ENCODE measurements around the gene SV2C.

DNA sequence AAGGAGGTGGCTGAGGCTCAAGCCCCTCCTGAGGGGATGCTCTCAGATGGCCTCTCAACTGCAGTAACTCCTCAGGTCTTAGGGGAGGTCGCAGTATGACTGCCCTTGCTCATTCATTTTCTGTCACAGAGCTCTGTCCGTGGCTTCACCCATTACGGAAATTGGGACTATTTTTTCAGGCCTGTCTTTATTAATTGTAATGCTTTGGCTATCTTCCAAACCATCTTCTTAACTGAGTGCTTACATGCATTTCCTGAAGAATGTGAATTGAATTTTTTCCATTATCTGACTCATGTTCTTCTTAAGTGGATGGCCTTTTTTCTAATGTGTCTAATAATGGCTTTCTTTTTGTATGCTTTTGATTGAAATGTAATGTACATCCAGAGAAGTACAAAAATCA, 36.4 kb upstream of the SV2C start:
- TF ChIP-seq, protein P1, sequence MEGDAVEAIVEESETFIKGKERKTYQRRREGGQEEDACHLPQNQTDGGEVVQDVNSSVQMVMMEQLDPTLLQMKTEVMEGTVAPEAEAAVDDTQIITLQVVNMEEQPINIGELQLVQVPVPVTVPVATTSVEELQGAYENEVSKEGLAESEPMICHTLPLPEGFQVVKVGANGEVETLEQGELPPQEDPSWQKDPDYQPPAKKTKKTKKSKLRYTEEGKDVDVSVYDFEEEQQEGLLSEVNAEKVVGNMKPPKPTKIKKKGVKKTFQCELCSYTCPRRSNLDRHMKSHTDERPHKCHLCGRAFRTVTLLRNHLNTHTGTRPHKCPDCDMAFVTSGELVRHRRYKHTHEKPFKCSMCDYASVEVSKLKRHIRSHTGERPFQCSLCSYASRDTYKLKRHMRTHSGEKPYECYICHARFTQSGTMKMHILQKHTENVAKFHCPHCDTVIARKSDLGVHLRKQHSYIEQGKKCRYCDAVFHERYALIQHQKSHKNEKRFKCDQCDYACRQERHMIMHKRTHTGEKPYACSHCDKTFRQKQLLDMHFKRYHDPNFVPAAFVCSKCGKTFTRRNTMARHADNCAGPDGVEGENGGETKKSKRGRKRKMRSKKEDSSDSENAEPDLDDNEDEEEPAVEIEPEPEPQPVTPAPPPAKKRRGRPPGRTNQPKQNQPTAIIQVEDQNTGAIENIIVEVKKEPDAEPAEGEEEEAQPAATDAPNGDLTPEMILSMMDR (conservative IDR thresholded peaks at IDR 0.05 in 1 of 2, IDR thresholded peaks at IDR 0.05 in 1 of 2; ENCODE audit: low read depth in 1 of 2, low read length in 2 of 2): no peak
- no peak for TF ChIP-seq EZH2 (IDR thresholded peaks at IDR 0.05; ENCODE audit: low read length, missing control alignments)

Measured in fibroblast of lung (primary cell).